ENCODE measurements around the gene GRAMD2B.

The GRAMD2B gene

DNA sequence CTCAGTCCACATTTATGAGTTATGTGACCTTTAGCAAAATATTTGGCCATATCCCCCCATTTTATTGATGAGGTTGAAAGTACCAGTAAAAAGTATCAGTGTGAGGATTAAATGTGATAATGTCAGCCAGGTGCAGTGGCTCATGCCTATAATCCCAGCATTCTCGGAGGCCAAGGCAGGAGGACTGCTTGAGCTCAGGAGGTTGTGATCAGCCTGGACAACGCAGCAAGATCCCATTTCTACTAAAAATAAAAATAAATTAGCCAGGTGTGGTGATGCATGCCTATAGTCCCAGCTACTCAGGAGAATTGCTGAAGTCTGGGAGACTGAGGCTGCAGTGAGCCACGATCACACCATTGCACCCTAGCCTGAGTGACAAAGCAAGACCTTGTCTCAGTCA is 71.2 kb downstream of the GRAMD2B start:
- TF ChIP-seq, protein P1, sequence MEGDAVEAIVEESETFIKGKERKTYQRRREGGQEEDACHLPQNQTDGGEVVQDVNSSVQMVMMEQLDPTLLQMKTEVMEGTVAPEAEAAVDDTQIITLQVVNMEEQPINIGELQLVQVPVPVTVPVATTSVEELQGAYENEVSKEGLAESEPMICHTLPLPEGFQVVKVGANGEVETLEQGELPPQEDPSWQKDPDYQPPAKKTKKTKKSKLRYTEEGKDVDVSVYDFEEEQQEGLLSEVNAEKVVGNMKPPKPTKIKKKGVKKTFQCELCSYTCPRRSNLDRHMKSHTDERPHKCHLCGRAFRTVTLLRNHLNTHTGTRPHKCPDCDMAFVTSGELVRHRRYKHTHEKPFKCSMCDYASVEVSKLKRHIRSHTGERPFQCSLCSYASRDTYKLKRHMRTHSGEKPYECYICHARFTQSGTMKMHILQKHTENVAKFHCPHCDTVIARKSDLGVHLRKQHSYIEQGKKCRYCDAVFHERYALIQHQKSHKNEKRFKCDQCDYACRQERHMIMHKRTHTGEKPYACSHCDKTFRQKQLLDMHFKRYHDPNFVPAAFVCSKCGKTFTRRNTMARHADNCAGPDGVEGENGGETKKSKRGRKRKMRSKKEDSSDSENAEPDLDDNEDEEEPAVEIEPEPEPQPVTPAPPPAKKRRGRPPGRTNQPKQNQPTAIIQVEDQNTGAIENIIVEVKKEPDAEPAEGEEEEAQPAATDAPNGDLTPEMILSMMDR (IDR thresholded peaks at IDR 0.05; ENCODE audit: borderline replicate concordance, insufficient read depth, low read depth, low read length): no peak

DNA sequence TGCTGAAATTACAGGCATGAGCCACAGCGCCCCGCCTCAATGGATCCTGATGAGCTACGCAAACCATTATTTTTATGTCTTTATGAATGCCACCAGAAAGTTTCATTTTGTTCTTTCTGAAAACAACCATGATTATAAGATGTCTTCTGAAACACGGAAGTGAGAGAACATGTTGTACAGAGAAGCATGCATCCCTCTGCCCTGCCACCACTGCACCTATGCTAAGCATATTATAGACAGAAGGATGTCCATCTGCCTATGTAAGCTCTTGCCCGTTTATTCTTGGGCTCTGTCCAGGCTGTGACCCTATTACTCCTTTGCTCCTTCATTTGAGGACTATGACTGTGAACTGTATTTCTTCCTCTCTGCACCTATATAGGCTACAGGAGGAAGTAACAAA is 74.3 kb downstream of the GRAMD2B start:
- TF ChIP-seq, protein P1 (IDR thresholded peaks at IDR 0.05; ENCODE audit: borderline replicate concordance, insufficient read depth, low read depth, low read length): no peak
- H3K4me3 ChIP-seq (ENCODE audit: low read depth, low read length): no peak overlapping the region

More for the DNA sequence above, 71.2 kb downstream of the GRAMD2B start:
- H3K4me3 ChIP-seq (ENCODE audit: low read depth, low read length): no peak overlapping the region

DNA sequence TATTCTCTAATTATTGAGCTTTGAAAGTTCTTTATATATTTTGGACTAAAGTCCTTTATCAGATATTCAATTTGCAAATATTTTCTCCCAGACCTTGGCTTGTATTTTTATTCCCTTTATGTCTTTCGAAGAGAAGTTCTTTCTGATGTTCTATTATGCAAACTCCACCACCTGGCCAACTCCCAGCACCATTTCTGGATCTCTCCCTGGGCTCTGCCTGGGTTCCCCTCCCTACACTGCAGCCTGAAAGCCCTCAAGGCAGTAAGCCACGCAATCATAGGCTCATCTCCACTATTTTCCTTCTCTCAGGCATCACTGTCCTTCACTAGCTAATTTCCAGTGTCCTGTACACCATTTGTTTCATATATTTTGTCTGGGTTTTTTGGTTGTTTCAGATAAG is 76.1 kb downstream of the GRAMD2B start:
- TF ChIP-seq, protein P1 (IDR thresholded peaks at IDR 0.05; ENCODE audit: borderline replicate concordance, insufficient read depth, low read depth, low read length): no peak
- H3K4me3 ChIP-seq (ENCODE audit: low read depth, low read length): no peak overlapping the region

DNA sequence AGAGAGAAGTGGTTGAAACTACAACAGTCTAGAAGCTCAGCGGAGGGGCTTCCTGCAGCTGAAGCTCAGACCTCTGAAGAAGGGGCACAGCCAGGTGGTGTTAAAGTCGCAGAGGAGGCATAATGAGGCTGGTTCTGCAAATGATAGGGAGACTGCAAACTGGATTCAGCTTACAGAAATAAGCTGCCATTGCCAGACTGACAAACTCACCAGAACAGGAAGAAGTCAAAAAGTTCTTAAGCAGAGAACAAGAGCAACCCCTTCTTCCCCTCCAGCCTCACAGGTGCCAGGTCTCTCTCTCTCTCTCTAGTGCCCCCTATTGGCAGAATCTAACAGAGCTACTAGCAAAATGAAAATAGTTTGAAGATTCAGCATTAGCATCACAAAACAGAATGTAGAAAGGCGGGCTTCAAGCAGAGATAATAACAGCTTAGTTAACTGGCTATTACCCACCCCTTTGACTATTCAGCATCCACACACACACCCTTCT is 76.7 kb downstream of the GRAMD2B start:
- TF ChIP-seq, protein P1 (IDR thresholded peaks at IDR 0.05; ENCODE audit: borderline replicate concordance, insufficient read depth, low read depth, low read length): peak; percentile 73
- H3K4me3 ChIP-seq (ENCODE audit: low read depth, low read length): no peak overlapping the region

DNA sequence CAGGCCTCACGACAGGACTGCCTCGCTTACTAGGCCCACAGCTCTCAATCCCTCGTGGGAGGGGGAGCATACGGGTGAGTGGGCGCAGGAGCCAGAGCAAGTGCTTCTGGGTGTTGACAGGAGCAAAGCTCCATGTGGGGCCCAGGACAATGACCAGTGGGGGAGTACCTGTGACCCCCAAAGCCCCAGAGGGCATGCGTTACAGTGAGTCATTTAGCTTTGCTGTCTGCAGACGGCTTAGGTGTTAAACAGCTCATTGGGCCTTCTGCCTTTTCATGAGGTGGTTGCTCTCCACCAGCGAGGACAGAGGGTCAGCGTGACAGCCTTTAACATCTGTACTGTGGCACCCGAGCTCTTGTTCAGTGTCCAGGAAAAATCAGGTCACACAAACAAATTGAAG is 78.2 kb downstream of the GRAMD2B start:
- TF ChIP-seq, protein P1 (IDR thresholded peaks at IDR 0.05; ENCODE audit: borderline replicate concordance, insufficient read depth, low read depth, low read length): no peak
- H3K4me3 ChIP-seq (ENCODE audit: low read depth, low read length): no peak overlapping the region

DNA sequence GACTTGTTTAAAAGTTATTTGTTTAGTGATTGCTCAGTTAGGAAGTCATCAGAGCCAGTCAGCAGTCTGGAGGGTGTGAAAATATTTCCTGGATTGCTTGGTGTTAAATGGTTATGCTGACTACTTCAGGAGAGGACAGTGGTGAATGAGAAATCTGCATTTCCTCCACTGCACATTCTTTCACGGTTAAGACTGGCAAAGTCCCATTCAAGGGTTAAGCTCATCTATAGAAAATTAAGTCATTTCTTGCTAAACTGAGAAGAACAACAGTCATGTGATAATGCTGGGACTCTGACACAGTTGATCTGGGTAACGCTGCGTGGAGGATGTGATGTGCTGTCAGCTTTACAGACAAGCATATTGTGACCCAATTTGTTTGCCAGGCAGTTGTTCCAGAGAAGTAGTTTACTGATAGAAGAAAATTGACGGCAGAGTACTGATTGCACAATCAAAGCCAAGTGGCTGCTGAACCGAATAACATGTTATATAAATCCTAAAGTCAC is 80.4 kb downstream of the GRAMD2B start:
- TF ChIP-seq, protein P1 (IDR thresholded peaks at IDR 0.05; ENCODE audit: borderline replicate concordance, insufficient read depth, low read depth, low read length): no peak
- no peak overlapping the region for H3K4me3 ChIP-seq (ENCODE audit: low read depth, low read length)

DNA sequence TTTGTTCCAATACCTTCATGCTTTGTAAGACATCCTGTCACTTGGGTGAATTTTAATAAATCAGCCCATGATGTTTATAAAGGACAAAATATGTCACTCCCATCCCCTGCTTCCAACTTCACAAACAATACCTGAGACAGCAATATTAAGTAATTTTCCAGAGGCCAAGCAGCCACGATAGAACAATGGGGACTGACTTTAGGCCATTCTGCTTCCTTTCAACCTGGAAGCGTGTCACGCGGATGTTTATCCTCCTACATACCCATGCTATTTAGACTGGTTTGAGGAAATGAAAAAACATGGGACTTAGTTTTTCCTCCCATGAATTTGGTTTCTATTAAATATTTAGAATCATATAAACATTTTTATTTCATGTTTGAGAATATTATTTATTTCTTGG is 82.9 kb downstream of the GRAMD2B start:
- TF ChIP-seq, protein P1 (IDR thresholded peaks at IDR 0.05; ENCODE audit: borderline replicate concordance, insufficient read depth, low read depth, low read length): no peak
- no peak overlapping the region for H3K4me3 ChIP-seq (ENCODE audit: low read depth, low read length)

Data from GM12875 (cell line).